Measurements from ENCODE around the gene CCR6.
"Not testable (repeated sequence)": the region's sequence is repeated elsewhere in the genome, so short reads cannot be mapped to it uniquely, and the experiment has no call there.

The CCR6 gene

DNA sequence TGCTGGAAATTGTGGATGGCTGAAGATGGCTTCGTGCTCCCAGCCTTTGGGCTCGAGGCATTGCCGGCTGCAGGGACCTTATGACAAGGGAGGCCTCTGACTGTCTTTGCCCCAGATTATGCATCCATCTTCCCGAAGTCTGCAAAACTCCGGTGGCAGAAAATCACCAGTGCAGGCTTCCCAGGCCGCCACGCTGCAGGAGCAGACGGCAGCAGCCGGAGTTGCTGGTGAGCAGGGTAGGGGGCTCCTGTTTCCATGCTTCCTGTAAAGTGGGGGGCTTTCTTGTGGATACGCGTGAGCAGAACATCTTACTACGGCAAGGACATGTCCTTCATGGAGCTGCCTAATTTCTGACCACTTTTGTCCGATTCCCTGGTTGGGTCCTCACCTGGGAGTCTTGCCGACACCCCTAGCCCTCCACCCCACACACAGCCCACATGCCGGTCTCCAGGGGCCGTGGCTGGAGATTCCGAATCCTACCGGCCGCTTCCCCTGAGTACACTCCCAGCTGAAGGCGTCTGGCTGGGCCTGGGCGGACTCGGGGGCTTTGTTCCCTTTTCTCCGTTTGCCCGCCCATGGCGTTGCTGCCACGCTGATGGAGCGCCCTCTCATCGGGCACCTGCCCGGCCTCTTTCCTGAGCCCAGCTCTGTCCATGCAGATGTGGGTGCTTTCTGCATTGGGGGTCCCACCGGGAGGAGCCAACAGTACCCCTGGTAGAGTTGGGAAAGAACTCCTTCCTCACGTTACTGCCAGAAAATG lies 56.2 kb downstream of the CCR6 start:
- not testable (repeated sequence) for DNase-seq

DNA sequence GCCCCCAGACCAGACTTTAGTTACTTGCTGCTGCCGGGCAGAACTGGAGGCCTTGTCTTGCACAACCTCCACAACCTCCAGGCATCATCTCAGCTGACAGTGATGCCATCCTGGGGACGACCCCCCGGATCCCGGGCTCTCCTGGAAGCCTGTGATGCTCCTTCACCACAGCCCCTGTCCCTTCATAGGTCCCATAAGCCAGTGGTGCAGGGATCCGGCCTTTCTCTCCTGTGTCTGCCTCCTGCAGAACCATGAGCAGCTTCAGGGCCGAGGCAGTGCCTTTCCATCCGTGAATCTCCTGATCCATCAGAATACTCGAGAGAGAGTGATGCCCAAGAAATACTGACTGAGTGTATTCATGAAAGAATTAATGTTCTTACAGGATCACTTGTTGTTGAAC lies 57.2 kb downstream of the CCR6 start:
- not testable (repeated sequence) for DNase-seq

DNA sequence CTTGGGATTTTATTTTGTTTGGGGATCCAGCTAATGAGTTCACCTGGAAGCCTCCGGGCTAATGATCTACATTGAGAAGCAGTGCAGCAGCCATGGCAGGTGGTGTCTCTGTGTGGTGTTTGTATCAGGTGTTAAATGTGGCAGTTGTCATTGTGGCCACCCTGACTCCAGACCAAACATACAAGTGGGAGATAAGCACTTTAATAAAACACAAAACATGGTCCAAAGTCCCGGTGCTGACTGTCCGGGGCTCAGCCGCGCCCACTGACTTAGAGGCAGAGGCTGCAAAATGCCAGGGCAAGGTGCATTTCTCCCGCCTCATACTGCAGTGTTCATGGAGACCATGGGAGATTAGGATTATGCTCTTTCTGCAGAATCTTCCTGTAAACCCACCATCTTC lies 58.5 kb downstream of the CCR6 start:
- not testable (repeated sequence) for DNase-seq

DNA sequence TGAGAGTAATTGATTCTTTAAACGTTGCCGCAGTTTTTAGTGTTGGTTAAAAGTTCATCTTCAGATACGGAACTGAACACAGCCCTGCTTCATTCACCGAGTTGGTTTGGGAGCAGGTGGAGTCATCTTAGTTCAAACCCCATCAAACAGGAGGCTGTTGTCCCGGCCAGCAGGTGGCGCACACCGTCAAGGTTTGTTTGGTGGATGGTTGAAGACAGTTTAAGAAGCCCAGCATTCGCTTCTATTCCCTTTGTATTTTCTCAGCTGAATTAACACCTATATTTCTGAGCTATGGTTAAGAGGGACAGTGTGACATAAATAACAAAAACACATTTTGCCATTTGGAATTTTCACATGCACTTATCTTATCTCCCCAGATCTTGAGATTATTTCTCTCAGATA lies 60.0 kb downstream of the CCR6 start:
- DNase-seq = not testable (repeated sequence)

DNA sequence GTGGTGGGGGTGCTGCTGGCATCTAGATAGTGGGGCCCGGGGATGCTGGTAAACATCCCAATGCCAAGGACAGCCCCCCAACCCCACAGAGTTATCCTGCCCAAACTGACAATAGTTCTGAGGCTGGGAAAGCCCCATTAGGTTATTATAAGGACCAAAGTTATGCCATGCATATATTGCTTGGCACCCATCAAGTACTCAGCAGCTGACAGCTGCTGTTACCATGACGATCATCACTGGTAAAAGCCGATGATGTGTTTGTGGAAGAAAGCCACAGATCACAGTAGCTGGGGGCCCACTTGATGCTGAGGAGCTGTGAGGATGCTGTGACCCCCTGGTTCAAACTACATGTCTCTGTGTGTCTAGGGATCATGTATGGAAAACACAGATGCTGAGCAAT lies 62.2 kb downstream of the CCR6 start:
- DNase-seq = not testable (repeated sequence)

DNA sequence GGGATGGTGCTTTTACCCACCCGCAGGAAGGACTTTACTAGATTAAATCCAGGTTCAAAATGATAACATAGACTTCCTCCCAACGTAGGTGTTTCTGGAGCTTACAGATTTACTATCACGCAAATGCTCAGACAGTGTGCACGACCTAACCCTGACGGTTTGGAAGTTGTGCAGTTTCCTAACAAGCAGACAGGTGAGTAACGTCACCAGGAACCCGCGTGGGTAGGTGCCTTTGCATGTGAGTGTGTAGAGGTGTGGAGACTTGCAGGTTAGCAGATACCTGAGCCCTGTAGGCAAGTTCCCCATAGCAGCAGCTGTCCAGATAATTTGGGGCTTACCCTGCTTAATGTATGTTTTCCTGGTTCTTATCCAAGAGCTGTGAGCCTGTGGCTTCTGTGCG lies 64.4 kb downstream of the CCR6 start:
- not testable (repeated sequence) for DNase-seq
